Esophagus muscularis mucosa (tissue), 3 donors: ENCODE measurements around the gene FBXO34.

Experiments used
- CTCF ChIP-seq, 3 experiments: fragments of 200-600 bp in 2 of 3; fragments of 450-650 bp in 1 of 3; sonication (generic) in 2 of 3; IDR thresholded peaks; one replicate each; pipeline ENCODE4 v1.5.1; 2017 to 2019; ENCODE audit warnings: antibody characterized with exemption in 3 of 3, mild to moderate bottlenecking in 2 of 3, moderate library complexity in 1 of 3
- POLR2A ChIP-seq: fragments of 450-650 bp; IDR thresholded peaks from one replicate; pipeline ENCODE4 v1.6.1; 2017; ENCODE audit warnings: antibody characterized with exemption, moderate library complexity, mild to moderate bottlenecking, low read depth
- POLR2AphosphoS5 ChIP-seq, 2 donors: sonication (generic); formaldehyde crosslinking; IDR thresholded peaks; one replicate each; pipeline ENCODE4 v1.6.1; 2017; ENCODE audit warnings: antibody characterized with exemption in 2 of 2

DNA sequence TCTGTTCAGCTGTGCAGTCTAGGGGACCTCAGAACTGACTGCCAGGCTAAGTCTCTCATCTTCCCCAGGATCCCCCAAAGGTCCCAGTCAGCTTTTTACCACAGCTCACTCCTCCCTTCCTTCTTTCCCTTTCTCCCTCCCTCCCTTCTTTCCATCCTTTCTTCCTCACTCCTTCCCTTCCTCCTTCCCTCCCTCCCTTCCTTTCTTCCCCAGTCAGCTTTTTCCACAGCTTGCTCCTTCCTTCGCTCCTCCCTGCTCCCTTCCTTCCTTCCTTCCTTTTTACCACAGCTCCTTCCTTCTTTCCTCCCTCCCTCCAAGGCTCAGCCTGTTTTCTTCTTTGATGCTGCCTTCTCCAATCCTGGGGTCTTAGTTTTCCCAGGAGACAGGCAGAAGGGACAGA is 101.2 kb downstream of the FBXO34 start:
- TF ChIP-seq CTCF (IDR thresholded peaks at IDR 0.05), result no peak
- TF ChIP-seq POLR2A, result no peak
- no peak for TF ChIP-seq POLR2AphosphoS5 (IDR thresholded peaks at IDR 0.05)
